Kidney (tissue), 14 donors: ENCODE measurements around the gene OSCAR. TPM values are rescaled to one million over a fixed set of nuclear protein-coding genes. Genes with fewer than 3 reads are reported as not detected.

Experiments used
- DNase-seq, 5 donors: peaks; one replicate each; pipeline ENCODE4 v3.0.0-alpha.2; 2013 to 2020
- FAIRE-seq: peaks from 2 replicates; lab custom pipeline; 2012; peaks lifted over from hg19 to GRCh38; lab: Jason Lieb, UNC
- H3K27ac ChIP-seq, 2 donors: one replicate each; pipeline ENCODE4 v1.7.0; 2013; ENCODE audit warnings: low read depth in 2 of 2, low read length in 2 of 2, inconsistent platforms in 1 of 2
- H3K27me3 ChIP-seq: one replicate; pipeline ENCODE4 v1.7.1; 2013; ENCODE audit warnings: low read length, inconsistent platforms; ENCODE audit not compliant: control insufficient read depth, insufficient read depth
- H3K36me3 ChIP-seq, 3 donors: one replicate each; pipeline versions ENCODE4 v1.7.0 to v1.7.1; 2013; ENCODE audit warnings: low read length in 3 of 3, control low read depth in 1 of 3, inconsistent platforms in 1 of 3; ENCODE audit not compliant: insufficient read depth in 3 of 3, control insufficient read depth in 2 of 3
- H3K4me1 ChIP-seq, 3 donors: one replicate each; pipeline versions ENCODE4 v1.7.0 to v1.7.1; 2013; ENCODE audit warnings: low read length in 3 of 3, inconsistent platforms in 1 of 3, low read depth in 1 of 3; ENCODE audit not compliant: control insufficient read depth in 2 of 3, insufficient read depth in 2 of 3
- H3K4me3 ChIP-seq, 3 donors: one replicate each; pipeline versions ENCODE4 v1.7.0 to v1.8.1; 2013; ENCODE audit warnings: low read length in 3 of 3, control low read depth in 1 of 3, inconsistent platforms in 1 of 3
- H3K9ac ChIP-seq, 3 donors: one replicate each; pipeline versions ENCODE4 v1.7.0 to v1.7.1; 2013; ENCODE audit warnings: low read length in 3 of 3, control low read depth in 1 of 3, inconsistent platforms in 1 of 3
- H3K9me3 ChIP-seq, 3 donors: one replicate each; pipeline versions ENCODE4 v1.7.0 to v1.7.1; 2013; ENCODE audit warnings: low read length in 3 of 3, control low read depth in 1 of 3, inconsistent platforms in 1 of 3; ENCODE audit not compliant: control insufficient read depth in 2 of 3, insufficient read depth in 1 of 3
- CTCF ChIP-seq: IDR thresholded peaks from 3 replicates; pipeline ENCODE4 v1.5.1; 2012; ENCODE audit warnings: mild to moderate bottlenecking, moderate library complexity, borderline replicate concordance; ENCODE audit not compliant: insufficient read depth; ENCODE audit errors: extremely low read depth
- intact Hi-C: fragments of 100-400 bp; cut with DNase I; formaldehyde crosslinking; loops from one replicate; pipeline ENCODE4 v1.11.1; 2022
- polyA plus RNA-seq: library from polyadenylated mRNA; stranded (reverse); fragments of 350-450 nt; fragmentation: Illumina TruSeq; extraction: RNeasy Lipid Tissue Mini Kit (QIAGEN cat#74804); gene quantifications from one replicate; pipeline ENCODE4 v1.2.3, GENCODE V29; 2014; ENCODE audit warnings: low read depth, low replicate concordance; ENCODE audit not compliant: insufficient read depth
- total RNA-seq: library from RNA; stranded (reverse); fragmentation: NEBNext Ultra II Directional; extraction: Animal tissue kit (Norgen Biotek cat#: 25700); gene quantifications from one replicate; pipeline ENCODE4 v1.2.1, GENCODE V29; 2021
- donor health status: control.
- donor health status: control.
- donor health status: control.
- donor health status: control.
- donor health status: control.
- donor health status: DM: yes; HTN: yes; CAD: no.
- donor health status: Normal renal cell carcinoma (clear cell type).

The OSCAR gene
- total and polyA plus RNA-seq, 2 donors from 2014 or later, result 0.77 to 5.1 TPM

GRCh38 chr19:54095136-54095858 lies 5.3 kb downstream of the OSCAR start:
- intact Hi-C loops, result no loop called here
- DNase-seq, result peak in 1 of 5 donors; percentile 66
- H3K9ac ChIP-seq, result no peak overlapping the region
- H3K27me3 ChIP-seq, result no peaks in the 10 kb centered on the region
- H3K9me3 ChIP-seq, result no peaks in the 10 kb centered on the region
- H3K4me1 ChIP-seq, result no peaks in the 10 kb centered on the region
- no peak for FAIRE-seq
- no peak for TF ChIP-seq CTCF
- no peaks in the 10 kb centered on the region for H3K36me3 ChIP-seq
- no peak overlapping the region for H3K4me3 ChIP-seq
- H3K27ac ChIP-seq, result no peak overlapping the region

- TF ChIP-seq CTCF, result no peak
- Histone ChIP-seq H3K4me1 (no peaks in the 10 kb centered on the region), H3K27ac (no peak overlapping the region), H3K27me3 (no peaks in the 10 kb centered on the region), H3K36me3 (no peaks in the 10 kb centered on the region), H3K9me3 (no peaks in the 10 kb centered on the region), H3K4me3 (no peak overlapping the region), H3K9ac (no peak overlapping the region)
- FAIRE-seq (no peak), DNase-seq (peak in 1 of 5 donors; percentile 12)
- intact Hi-C loops, result no loop called here
Measured at GRCh38 chr19:54094426-54095000, 6.1 kb downstream of the OSCAR start.

GRCh38 chr19:54084410-54084809 lies 16.2 kb downstream of the OSCAR start:
- Histone ChIP-seq H3K27ac (no peak overlapping the region), H3K4me3 (no peak overlapping the region), H3K9ac (no peak overlapping the region), H3K36me3 (no peaks in the 10 kb centered on the region), H3K4me1 (no peaks in the 10 kb centered on the region), H3K9me3 (peaks cover 0 to 7% (median 7%) of the 10 kb centered on the region in 3 donors), H3K27me3 (no peaks in the 10 kb centered on the region)
- no peak for TF ChIP-seq CTCF
- intact Hi-C loops, result no loop called here
- DNase-seq (no peak), FAIRE-seq (no peak)
